ENCODE results near the gene NOTUM. TPM values are rescaled to one million over a fixed set of nuclear protein-coding genes. Genes with fewer than 3 reads are reported as not detected.

NOTUM gene
- total RNA-seq, 4 donors from 2014 or later: 1.7 to 1.8 (median 1.7) TPM; not detected in 1

DNA sequence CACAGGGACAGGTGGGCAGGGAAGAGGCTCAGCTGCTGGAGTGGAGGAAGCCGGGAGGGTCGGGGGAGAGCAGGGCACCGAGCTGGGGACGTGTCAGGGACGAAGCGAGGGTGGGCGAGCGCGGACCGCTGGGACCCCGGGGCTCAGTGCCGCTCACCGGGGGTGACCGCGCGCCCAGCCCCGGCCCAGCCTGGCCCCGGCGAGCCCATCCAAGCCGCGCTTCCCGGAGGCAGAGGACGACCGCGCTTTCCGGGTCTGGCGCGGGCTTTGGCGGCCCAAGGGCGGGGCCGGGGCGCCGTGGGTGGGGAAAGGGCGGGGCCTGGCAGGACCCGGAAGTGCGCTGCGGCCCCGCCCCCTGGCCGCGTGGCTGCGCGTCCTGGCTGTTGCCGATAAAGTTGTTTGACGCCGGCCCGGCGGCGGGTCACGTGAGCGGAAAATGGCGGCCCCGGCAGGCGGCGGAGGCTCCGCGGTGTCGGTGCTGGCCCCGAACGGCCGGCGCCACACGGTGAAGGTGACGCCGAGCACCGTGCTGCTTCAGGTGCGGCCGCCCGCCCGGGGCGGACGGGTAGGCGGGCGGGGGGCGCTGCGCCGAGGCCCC is 16.3 kb upstream of the NOTUM start, which contains the start of gene ASPSCR1:
Gene ASPSCR1 (plus strand): TSS at position 419 of the 598 bp plus-strand sequence. CDS start 18 bp downstream, at position 437.
- no peaks in the 10 kb centered on the region for H3K9me3 ChIP-seq
- peak; percentile 78 to 89 for TF ChIP-seq POLR2A (IDR thresholded peaks at IDR 0.05)
- TF ChIP-seq, protein P1, sequence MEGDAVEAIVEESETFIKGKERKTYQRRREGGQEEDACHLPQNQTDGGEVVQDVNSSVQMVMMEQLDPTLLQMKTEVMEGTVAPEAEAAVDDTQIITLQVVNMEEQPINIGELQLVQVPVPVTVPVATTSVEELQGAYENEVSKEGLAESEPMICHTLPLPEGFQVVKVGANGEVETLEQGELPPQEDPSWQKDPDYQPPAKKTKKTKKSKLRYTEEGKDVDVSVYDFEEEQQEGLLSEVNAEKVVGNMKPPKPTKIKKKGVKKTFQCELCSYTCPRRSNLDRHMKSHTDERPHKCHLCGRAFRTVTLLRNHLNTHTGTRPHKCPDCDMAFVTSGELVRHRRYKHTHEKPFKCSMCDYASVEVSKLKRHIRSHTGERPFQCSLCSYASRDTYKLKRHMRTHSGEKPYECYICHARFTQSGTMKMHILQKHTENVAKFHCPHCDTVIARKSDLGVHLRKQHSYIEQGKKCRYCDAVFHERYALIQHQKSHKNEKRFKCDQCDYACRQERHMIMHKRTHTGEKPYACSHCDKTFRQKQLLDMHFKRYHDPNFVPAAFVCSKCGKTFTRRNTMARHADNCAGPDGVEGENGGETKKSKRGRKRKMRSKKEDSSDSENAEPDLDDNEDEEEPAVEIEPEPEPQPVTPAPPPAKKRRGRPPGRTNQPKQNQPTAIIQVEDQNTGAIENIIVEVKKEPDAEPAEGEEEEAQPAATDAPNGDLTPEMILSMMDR (IDR thresholded peaks at IDR 0.05 in 4 of 5, conservative IDR thresholded peaks at IDR 0.05 in 1 of 5): peak in 2 of 5 experiments; percentile 22 to 29
- peaks cover 11 to 18% of the 10 kb centered on the region in 2 donors for H3K4me1 ChIP-seq
- H3K36me3 ChIP-seq: peaks cover 0 to 5% of the 10 kb centered on the region in 2 donors
- H3K27ac ChIP-seq: peak within 1 kb of the TSS; percentile 90 to 96 (median 94)
- H3K27me3 ChIP-seq: no peaks in the 10 kb centered on the region
- intact Hi-C loops (cut with DNase I; ENCODE audit: low total_unique reads) (loop anchor here (1.0 to 5.0 kb wide), 3 partner anchors 15 to 105 kb away; partner anchors contain the start of genes ARHGDIA and LRRC45), in situ Hi-C loops (cut with MboI; ENCODE audit: low sequenced_read_pairs in 4 of 4) (no loop called here)
- DNase-seq: peak; percentile 78 to 87
- peak within 1 kb of the TSS; percentile 75 to 95 (median 88) for H3K4me3 ChIP-seq
- ATAC-seq: peak; percentile 91 to 95

- peak overlapping the region; percentile 75 to 95 (median 88) for H3K4me3 ChIP-seq
- DNase-seq (peak in 1 of 2 donors; percentile 66), ATAC-seq (peak; percentile 31 to 37)
- H3K4me1 ChIP-seq: peaks cover 11 to 18% of the 10 kb centered on the region in 2 donors
- intact Hi-C loops (cut with DNase I; ENCODE audit: low total_unique reads): loop anchor here (1.0 to 5.0 kb wide), 3 partner anchors 14 to 104 kb away; partner anchors contain the start of genes ARHGDIA and LRRC45
- H3K27me3 ChIP-seq: no peaks in the 10 kb centered on the region
- H3K27ac ChIP-seq: peak overlapping the region; percentile 90 to 96 (median 94)
- H3K9me3 ChIP-seq: no peaks in the 10 kb centered on the region
- TF ChIP-seq, protein P1 (IDR thresholded peaks at IDR 0.05 in 4 of 5, conservative IDR thresholded peaks at IDR 0.05 in 1 of 5): no peak
- no peak for TF ChIP-seq POLR2A (IDR thresholded peaks at IDR 0.05)
- H3K36me3 ChIP-seq: peaks cover 0 to 5% of the 10 kb centered on the region in 2 donors
- in situ Hi-C loops (cut with MboI; ENCODE audit: low sequenced_read_pairs in 4 of 4): no loop called here
Observed at GRCh38 chr17:81976332-81977210, 15.6 kb upstream of the NOTUM start.

- H3K4me1 ChIP-seq: peaks cover 6 to 12% of the 10 kb centered on the region in 2 donors
- H3K27me3 ChIP-seq: no peaks in the 10 kb centered on the region
- no peak overlapping the region for H3K27ac ChIP-seq
- H3K36me3 ChIP-seq: no peaks in the 10 kb centered on the region
- in situ Hi-C loops (cut with MboI; ENCODE audit: low sequenced_read_pairs in 4 of 4) (no loop called here), intact Hi-C loops (cut with DNase I; ENCODE audit: low total_unique reads) (no loop called here)
- no peaks in the 10 kb centered on the region for H3K9me3 ChIP-seq
- no peak overlapping the region for H3K4me3 ChIP-seq
- DNase-seq (no peak), ATAC-seq (no peak)
- TF ChIP-seq, protein P1 (IDR thresholded peaks at IDR 0.05 in 4 of 5, conservative IDR thresholded peaks at IDR 0.05 in 1 of 5): no peak
- TF ChIP-seq POLR2A (IDR thresholded peaks at IDR 0.05): no peak
Observed at GRCh38 chr17:81973432-81973831, 12.4 kb upstream of the NOTUM start.

DNA sequence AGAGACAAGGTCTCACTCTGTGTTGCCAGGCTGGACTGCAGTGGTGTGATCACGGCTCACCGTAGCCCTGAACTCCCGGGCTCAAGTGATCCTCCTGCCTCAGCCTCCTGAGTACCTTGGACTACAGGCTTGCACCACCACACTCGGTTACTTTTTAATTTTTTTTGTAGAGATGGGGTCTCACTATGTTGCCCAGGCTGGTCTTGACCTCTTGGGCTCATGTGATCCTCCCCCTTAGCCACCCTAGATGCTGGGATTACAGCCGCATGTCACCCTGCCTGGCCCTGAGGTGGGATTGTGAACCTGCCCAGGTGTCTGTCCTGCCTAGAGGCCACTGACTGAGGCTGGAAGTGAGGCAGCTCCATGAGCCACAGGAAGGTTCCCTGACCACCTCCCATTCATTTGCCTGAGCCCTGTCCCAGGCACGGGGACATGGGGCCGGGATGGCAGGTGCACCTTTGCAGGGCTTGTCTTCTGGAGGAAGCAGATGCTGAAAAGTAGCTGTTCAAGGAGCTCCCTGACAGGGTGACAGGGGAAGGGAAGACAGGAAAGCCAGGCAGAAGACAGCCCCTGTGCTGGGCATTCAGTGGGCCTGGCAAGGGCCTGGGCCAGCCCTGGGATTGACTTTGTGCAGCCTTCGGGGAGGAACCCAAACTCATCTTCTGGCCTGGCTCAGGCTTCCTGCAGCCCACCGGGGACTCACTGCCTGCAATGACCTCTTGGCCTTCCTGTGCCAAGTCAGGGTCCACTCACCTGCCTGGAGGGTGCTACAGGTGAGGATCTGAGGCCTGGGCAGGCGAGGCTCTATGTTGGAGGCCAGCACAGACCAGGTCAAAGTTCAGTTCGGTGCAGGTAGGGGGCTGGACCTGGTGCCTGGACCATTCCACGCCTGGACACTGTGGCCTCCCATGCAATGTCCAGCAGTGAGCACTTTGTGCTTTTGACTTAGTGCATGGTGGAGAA is 8.1 kb upstream of the NOTUM start:
- Histone ChIP-seq H3K4me1 (peaks cover 7 to 14% of the 10 kb centered on the region in 2 donors), H3K36me3 (no peaks in the 10 kb centered on the region), H3K27me3 (peaks cover 0 to 3% (median 0%) of the 10 kb centered on the region in 3 donors), H3K27ac (no peak overlapping the region), H3K4me3 (no peak overlapping the region), H3K9me3 (no peaks in the 10 kb centered on the region)
- TF ChIP-seq, protein P1 (IDR thresholded peaks at IDR 0.05 in 4 of 5, conservative IDR thresholded peaks at IDR 0.05 in 1 of 5): no peak
- TF ChIP-seq POLR2A (IDR thresholded peaks at IDR 0.05): no peak
- no peak for DNase-seq
- intact Hi-C loops (cut with DNase I; ENCODE audit: low total_unique reads) (loop anchor here (1.0 kb wide), 1 partner anchor 34 kb away; no protein-coding TSS in a partner anchor), in situ Hi-C loops (cut with MboI; ENCODE audit: low sequenced_read_pairs in 4 of 4) (no loop called here)
- ATAC-seq: no peak

Data from gastrocnemius medialis (tissue), 4 donors.